SU-DHL-6 (cell line): Measurements from ENCODE around the gene DLG4.

Source experiments
- CTCF ChIP-seq: fragments of 200-600 bp; sonication (generic); IDR thresholded peaks from one replicate; pipeline ENCODE4 v1.5.1; 2017; ENCODE audit warnings: antibody characterized with exemption, mild to moderate bottlenecking, low read length, moderate library complexity; ENCODE audit not compliant: insufficient read depth, poor library complexity, severe bottlenecking
- EZH2phosphoT487 ChIP-seq: fragments of 200-600 bp; sonication (generic), shearing (Covaris generic); conservative IDR thresholded peaks from 2 replicates; pipeline ENCODE4 v1.6.1; 2018; ENCODE audit warnings: mild to moderate bottlenecking, antibody characterized with exemption, low read length, moderate library complexity, mixed read lengths

GRCh38 chr17:7224661-7225111 is 5.0 kb upstream of the DLG4 start:
- no peak for TF ChIP-seq CTCF
- TF ChIP-seq EZH2phosphoT487: no peak
